Measurements from ENCODE around the gene PREX1. TPM values are rescaled to one million over a fixed set of nuclear protein-coding genes. Genes with fewer than 3 reads are reported as not detected.

Gene PREX1
- polyA plus RNA-seq, 1 of the 3 experiments (the other 2 are of a cell fraction), result 5.3 TPM

GRCh38 chr20:48624315-48625020 is 203.3 kb downstream of the PREX1 start:
- no peak for DNase-seq
- TF ChIP-seq FOSL2 (IDR thresholded peaks at IDR 0.05; ENCODE audit: borderline replicate concordance, low read depth), result no peak
- no peak for TF ChIP-seq USF2 (IDR thresholded peaks at IDR 0.05; ENCODE audit: borderline replicate concordance, low read depth, low read length)
- TF ChIP-seq MEF2A (IDR thresholded peaks at IDR 0.05; ENCODE audit: borderline replicate concordance, low read depth), result no peak
- no peak for TF ChIP-seq USF1 (IDR thresholded peaks at IDR 0.05; ENCODE audit: borderline replicate concordance, low read depth)
- no peak for TF ChIP-seq SMC3 (IDR thresholded peaks at IDR 0.05; ENCODE audit: low read depth, low read length)
- no peak for TF ChIP-seq MXI1 (IDR thresholded peaks at IDR 0.05; ENCODE audit: low read depth, low read length)
- no peak for TF ChIP-seq RFX5 (IDR thresholded peaks at IDR 0.05; ENCODE audit: low read length)
- no peak for TF ChIP-seq ZBTB33 (IDR thresholded peaks at IDR 0.05; ENCODE audit: borderline replicate concordance, low read depth)
- TF ChIP-seq RAD21 (IDR thresholded peaks at IDR 0.05; ENCODE audit: low read length), result no peak
- TF ChIP-seq ELF1 (IDR thresholded peaks at IDR 0.05), result no peak
- Histone ChIP-seq H3K9me3 (no peaks in the 10 kb centered on the region), H3K4me2 (no peak overlapping the region), H3K4me1 (ENCODE audit: control insufficient read depth in 1 of 2, insufficient read depth in 2 of 2, low read depth in 1 of 2, low read length in 1 of 2) (peaks cover 0 to 20% of the 10 kb centered on the region in 2 experiments; a peak in 2 of 4 replicates), H3K79me2 (ENCODE audit: insufficient read depth) (no peaks in the 10 kb centered on the region), H3K36me3 (replicated peaks in 1 of 2; ENCODE audit: control insufficient read depth in 1 of 2, insufficient read depth in 2 of 2, low read length in 1 of 2) (no peaks in the 10 kb centered on the region), H3K27me3 (ENCODE audit: insufficient read depth) (no peaks in the 10 kb centered on the region), H3K9me2 (no peaks in the 10 kb centered on the region), H3K9ac (no peak overlapping the region), H3K4me3 (ENCODE audit: low read depth in 2 of 2, low read length in 1 of 2) (no peak overlapping the region), H3F3A (replicated peaks; ENCODE audit: insufficient read depth) (peaks cover 2% of the 10 kb centered on the region), H3K27ac (ENCODE audit: low read depth in 2 of 2, low read length in 1 of 2) (no peak overlapping the region), H2AFZ (ENCODE audit: low read depth) (no peak overlapping the region), H4K20me1 (ENCODE audit: insufficient read depth) (no peaks in the 10 kb centered on the region)
- 81% methylated on average over 19 of the region's 23 CpGs for WGBS (ENCODE audit: low lambda C conversion rate)
- POLR2A ChIA-PET, result no interaction called here
- CTCF ChIA-PET, result interaction anchor here (0.8 to 10.6 kb wide), 6 partner anchors 10 to 954 kb away, joined by 3 to 437 read pairs (median 11); no protein-coding TSS in a partner anchor

GRCh38 chr20:48623906-48624265 is 203.9 kb downstream of the PREX1 start:
- Histone ChIP-seq H4K20me1 (ENCODE audit: insufficient read depth) (no peaks in the 10 kb centered on the region), H2AFZ (ENCODE audit: low read depth) (no peak overlapping the region), H3K4me3 (ENCODE audit: low read depth in 2 of 2, low read length in 1 of 2) (no peak overlapping the region), H3K79me2 (ENCODE audit: insufficient read depth) (no peaks in the 10 kb centered on the region), H3K9me3 (no peaks in the 10 kb centered on the region), H3K27ac (ENCODE audit: low read depth in 2 of 2, low read length in 1 of 2) (no peak overlapping the region), H3F3A (replicated peaks; ENCODE audit: insufficient read depth) (peaks cover 2% of the 10 kb centered on the region), H3K27me3 (ENCODE audit: insufficient read depth) (no peaks in the 10 kb centered on the region), H3K4me1 (ENCODE audit: control insufficient read depth in 1 of 2, insufficient read depth in 2 of 2, low read depth in 1 of 2, low read length in 1 of 2) (peaks cover 0 to 26% of the 10 kb centered on the region in 2 experiments; a peak in 2 of 4 replicates), H3K9ac (no peak overlapping the region), H3K36me3 (replicated peaks in 1 of 2; ENCODE audit: control insufficient read depth in 1 of 2, insufficient read depth in 2 of 2, low read length in 1 of 2) (no peaks in the 10 kb centered on the region), H3K4me2 (no peak overlapping the region), H3K9me2 (no peaks in the 10 kb centered on the region)
- ChIA-PET POLR2A (no interaction called here), CTCF (interaction anchor here (0.8 to 10.6 kb wide), 6 partner anchors 10 to 953 kb away, joined by 3 to 437 read pairs (median 11); no protein-coding TSS in a partner anchor)
- 92% methylated on average over 15 of the region's 15 CpGs for WGBS (ENCODE audit: low lambda C conversion rate)
- TF ChIP-seq FOXJ3 (CRISPR knock-in tag; IDR thresholded peaks at IDR 0.05) (no peak), REST (IDR thresholded peaks at IDR 0.05; ENCODE audit: low read depth, low read length) (no peak), FOXM1 (IDR thresholded peaks at IDR 0.05; ENCODE audit: low read depth) (no peak), USF2 (IDR thresholded peaks at IDR 0.05; ENCODE audit: borderline replicate concordance, low read depth, low read length) (no peak), NFIC (IDR thresholded peaks at IDR 0.05; ENCODE audit: borderline replicate concordance) (no peak)
- DNase-seq, result no peak
